B cell (primary cell): ENCODE measurements around the gene MAPK10.

Source experiments
- EZH2 ChIP-seq: IDR thresholded peaks from 2 replicates; pipeline ENCODE4 v1.6.1; 2012; ENCODE audit warnings: borderline replicate concordance, low read depth, mild to moderate bottlenecking, moderate library complexity, low read length; ENCODE audit not compliant: insufficient read depth, poor library complexity, severe bottlenecking
- TF ChIP-seq, protein P1 (sequence below): fragments of 200-600 bp; IDR thresholded peaks from one replicate; pipeline ENCODE4 v1.8.0; 2022; ENCODE audit warnings: antibody characterized with exemption, mild to moderate bottlenecking

DNA sequence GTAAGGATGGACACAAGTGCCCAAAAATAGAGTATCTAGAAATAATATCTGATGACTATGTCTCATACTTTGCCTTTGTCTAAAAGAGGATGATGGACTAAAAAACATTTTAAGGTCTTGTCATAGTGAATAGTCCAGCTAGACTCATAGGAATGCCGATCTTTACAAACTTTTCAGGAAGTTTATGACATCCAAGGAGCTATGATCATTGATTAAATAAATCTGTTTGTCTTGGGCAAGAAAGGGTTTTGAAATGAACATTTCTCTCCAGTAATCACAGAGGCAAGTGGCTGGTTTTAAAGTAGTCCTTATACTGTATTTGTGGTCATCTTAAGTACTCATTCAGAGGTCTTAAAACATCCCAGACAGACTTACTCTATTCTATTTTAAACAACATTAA, 109.8 kb downstream of the MAPK10 start:
- TF ChIP-seq, protein P1, sequence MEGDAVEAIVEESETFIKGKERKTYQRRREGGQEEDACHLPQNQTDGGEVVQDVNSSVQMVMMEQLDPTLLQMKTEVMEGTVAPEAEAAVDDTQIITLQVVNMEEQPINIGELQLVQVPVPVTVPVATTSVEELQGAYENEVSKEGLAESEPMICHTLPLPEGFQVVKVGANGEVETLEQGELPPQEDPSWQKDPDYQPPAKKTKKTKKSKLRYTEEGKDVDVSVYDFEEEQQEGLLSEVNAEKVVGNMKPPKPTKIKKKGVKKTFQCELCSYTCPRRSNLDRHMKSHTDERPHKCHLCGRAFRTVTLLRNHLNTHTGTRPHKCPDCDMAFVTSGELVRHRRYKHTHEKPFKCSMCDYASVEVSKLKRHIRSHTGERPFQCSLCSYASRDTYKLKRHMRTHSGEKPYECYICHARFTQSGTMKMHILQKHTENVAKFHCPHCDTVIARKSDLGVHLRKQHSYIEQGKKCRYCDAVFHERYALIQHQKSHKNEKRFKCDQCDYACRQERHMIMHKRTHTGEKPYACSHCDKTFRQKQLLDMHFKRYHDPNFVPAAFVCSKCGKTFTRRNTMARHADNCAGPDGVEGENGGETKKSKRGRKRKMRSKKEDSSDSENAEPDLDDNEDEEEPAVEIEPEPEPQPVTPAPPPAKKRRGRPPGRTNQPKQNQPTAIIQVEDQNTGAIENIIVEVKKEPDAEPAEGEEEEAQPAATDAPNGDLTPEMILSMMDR, result no peak
- TF ChIP-seq EZH2, result no peak
